ENCODE results near the gene CHMP2A.

- no peak for TF ChIP-seq CTCF (IDR thresholded peaks at IDR 0.05 in 2 of 3, conservative IDR thresholded peaks at IDR 0.05 in 1 of 3; ENCODE audit: control insufficient read depth in 2 of 3, extremely low read depth in 1 of 3, insufficient read depth in 1 of 3, low read depth in 3 of 3, low read length in 3 of 3)
- no peak for TF ChIP-seq REST (IDR thresholded peaks at IDR 0.05; ENCODE audit: low read depth, low read length)
- no peak for TF ChIP-seq RFX5 (IDR thresholded peaks at IDR 0.05; ENCODE audit: low read depth, low read length)
- TF ChIP-seq POLR2AphosphoS5 (IDR thresholded peaks at IDR 0.05; ENCODE audit: low read length) = no peak
- no peak for TF ChIP-seq SIN3A (IDR thresholded peaks at IDR 0.05; ENCODE audit: low read depth, low read length)
- no peak for TF ChIP-seq ZNF274 (IDR thresholded peaks at IDR 0.05; ENCODE audit: insufficient read depth, insufficient read length)
- no peak for TF ChIP-seq POLR2A (IDR thresholded peaks at IDR 0.05; ENCODE audit: low read depth, low read length)
- TF ChIP-seq CEBPB (IDR thresholded peaks at IDR 0.05; ENCODE audit: borderline replicate concordance in 1 of 2, low read depth in 2 of 2, low read length in 2 of 2) = no peak
Observed at GRCh38 chr19:58555369-58555885, 522 bp upstream of the CHMP2A start.

Data from GM12878 (cell line).